Dermis blood vessel endothelial cell (primary cell): ENCODE results near the gene LARGE1. TPM values are rescaled to one million over a fixed set of nuclear protein-coding genes. Genes with fewer than 3 reads are reported as not detected.
"Not testable (repeated sequence)": the region's sequence is repeated elsewhere in the genome, so short reads cannot be mapped to it uniquely, and the experiment has no call there.

Experiments
- DNase-seq: peaks from one replicate; pipeline ENCODE4 v3.0.0; 2010
- total RNA-seq: library from RNA; depleted of rRNA; stranded (reverse); fragments of >200 nt; gene quantifications from 2 replicates; pipeline ENCODE4 v1.2.3, GENCODE V29; 2014

LARGE1 gene
- total RNA-seq, 1 donor from 2014 or later: 14.0 TPM

DNA sequence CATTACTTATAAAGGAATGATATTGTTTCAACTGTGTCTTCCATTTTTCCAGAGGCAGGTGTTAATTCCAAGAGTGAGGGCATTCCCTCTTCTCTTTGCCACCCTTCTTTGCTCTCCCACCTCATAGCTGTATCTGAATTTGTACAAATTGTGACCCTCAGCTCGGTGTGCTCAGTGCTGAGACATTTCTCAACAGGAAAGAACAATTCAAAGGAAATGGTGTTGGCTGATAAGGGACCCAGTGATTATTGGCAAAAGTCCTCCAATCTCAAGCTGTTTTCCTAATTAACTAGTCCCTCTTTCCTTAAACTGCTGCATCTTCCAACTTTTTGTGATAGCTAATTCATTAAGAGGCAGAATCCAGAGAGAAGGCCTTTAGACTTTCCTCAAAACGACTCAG is 453.2 kb downstream of the LARGE1 start:
- DNase-seq: no peak

GRCh38 chr22:33465554-33465953 is 454.7 kb downstream of the LARGE1 start:
- no peak for DNase-seq

- no peak for DNase-seq
Observed at GRCh38 chr22:33464698-33465097, 455.6 kb downstream of the LARGE1 start.

DNA sequence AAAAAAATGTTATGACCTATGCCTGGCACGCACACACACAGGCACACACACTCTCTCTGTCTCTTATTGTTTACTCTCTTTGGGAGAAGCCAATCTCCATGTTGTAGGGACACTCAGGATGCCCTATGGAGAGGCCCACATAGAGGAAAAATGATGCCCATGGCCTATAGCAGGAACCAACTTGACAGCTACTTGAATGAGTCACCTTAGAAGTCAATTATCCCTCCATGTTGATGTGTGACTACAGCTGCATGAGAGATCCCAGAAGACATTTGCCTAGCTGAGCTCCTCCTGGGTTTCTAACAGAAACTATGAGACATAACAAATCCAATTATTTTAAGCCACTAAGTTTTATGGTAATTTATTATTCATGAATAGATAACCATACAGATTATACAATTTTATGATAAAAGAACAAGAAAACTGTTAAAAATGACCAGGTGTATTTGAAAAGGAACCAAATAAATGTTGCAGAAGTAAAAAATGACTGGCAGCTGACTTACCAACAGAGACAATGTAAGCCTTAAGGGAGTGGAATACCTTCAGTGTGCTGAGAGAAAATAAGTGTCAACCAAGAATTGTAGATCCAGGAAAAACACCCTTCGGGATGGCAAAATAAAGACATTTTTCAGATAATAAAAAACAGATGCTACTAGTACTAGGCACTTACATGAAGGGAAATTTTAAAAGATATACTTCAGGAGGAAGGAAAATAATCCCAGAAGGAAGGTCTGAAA is 458.4 kb downstream of the LARGE1 start:
- DNase-seq: no peak

DNA sequence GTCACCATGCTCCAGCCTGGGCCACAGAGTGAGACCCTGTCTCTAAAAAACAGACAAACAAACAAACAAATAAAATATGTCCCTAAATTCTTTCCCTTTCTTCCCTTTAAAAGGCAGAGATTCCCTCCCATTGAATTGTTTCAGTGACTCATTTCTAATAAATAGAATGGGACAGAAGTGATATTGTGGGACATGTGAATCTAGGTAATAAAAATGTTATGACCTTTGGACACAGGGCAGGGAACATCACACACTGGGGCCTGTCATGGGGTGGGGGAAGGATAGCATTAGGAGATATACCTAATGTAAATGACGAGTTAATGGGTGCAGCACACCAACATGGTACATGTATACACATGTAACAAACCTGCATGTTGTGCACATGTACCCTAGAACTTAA is 459.0 kb downstream of the LARGE1 start:
- DNase-seq: not testable (repeated sequence)

GRCh38 chr22:33459137-33459536 is 461.1 kb downstream of the LARGE1 start:
- DNase-seq: no peak

DNA sequence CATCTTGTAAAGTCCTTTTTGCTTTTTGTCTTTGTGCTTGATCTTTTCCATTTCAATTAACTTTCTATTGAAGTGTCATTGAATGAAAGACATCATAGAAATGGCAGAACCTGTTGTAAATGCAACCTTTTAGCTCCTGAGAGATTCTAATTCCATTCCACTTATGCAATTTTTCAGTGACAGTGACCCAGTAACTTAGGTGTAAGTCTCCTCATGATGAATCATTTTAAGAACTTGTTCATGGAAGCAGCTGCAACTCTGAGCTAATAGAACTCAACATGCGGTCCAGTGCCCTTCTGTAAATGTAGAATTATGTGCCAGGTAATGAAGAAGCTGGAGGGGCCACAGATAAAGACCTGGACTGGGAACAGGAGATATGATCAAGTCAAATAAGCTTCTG is 463.8 kb downstream of the LARGE1 start:
- no peak for DNase-seq

- no peak for DNase-seq
Observed at GRCh38 chr22:33455036-33455435, 465.2 kb downstream of the LARGE1 start.

- DNase-seq: no peak
Observed at GRCh38 chr22:33451866-33452469, 468.3 kb downstream of the LARGE1 start.

- DNase-seq: no peak
Observed at GRCh38 chr22:33450756-33451155, 469.5 kb downstream of the LARGE1 start.

DNA sequence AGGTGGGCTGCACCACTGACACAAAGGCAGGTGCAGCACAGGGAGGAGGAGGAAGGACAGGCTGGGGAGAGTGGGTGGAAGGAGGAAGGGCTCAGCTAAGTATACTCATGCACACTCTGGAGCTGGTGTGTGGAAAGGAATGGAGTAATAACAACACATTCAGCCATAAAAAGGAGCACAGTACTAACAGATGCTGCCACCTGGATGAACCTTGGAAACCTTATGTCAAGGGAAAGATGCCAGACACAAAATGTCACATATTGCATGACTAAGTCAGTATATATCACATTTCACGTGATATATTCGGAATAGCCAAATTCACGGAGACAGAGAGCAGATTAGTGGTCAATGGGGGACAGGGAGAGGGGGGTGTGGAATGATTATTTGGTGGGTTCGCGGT is 472.5 kb downstream of the LARGE1 start:
- no peak for DNase-seq

DNA sequence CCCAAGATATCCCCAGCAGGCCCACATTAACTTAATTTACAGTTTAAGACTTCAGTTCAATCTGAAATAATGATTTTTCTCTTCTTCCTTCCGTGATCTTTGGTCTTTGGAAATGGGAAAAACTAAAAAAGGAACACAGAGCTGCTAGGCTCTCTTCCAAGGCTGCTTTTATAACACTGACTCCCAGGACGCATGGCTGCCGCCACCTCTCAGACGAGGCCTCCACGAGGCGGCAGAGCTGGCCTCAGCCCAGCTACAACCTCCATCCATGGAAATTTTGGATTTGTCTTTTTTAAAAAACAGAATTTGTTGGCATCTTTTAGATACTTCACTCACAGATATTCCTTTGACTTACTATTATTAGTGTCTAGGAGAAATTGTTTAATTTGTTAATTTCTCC is 476.6 kb downstream of the LARGE1 start:
- no peak for DNase-seq

DNA sequence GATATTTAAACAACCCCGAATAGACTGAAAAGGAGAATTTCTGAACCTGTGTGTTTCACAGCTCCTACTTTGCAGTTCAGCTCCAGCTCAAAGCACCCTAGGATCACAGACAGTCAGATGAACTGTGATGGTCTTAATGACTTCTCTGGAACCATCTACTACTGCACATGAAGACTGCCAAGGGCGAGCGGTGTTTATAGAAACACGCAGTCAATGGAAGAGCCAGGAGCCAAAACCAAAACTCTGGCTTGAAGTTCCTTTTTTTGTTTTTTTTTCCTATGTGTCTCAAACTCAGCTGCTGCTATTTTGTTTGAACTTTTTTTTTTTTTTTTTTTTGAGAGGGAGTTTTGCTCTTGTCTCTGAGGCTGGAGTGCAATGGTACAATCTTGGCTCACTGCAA is 479.5 kb downstream of the LARGE1 start:
- DNase-seq: no peak

DNA sequence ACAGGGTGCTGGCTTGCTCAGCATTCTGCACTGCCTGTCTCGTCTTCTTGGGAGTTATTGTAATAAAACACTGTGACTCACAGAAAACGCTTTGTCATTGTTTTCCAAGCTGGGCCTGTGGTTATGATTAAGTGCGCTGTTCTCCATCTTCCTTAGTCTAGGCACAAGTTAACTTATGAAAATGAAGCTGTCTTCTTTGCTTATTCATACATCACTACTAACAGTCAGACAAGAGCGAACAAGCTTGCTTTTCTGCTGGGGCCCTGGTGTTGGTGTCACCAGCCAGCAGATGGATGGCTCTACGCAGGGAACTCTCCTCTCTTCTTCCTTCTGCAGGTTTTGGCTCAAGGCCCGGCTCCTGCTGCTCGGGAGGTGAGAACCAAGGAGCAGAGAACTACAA is 482.0 kb downstream of the LARGE1 start:
- no peak for DNase-seq

DNA sequence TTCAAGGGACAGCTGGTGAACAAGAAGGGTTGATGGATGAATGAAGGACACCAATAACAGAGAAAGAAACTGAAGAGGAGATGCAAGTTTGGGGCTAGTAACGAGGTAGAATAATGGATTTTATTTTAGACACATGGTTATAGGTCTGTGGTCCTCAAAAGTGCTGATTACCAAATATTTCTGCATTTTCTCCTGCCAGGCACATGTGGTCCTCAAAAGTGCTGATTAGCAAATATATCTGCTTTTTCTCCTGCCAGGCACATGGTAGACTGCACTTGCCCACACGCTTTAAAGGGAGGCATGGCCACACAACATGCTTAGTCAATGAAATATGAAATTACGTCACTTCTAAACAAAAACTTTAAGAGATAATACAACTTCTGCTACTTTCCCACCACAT is 489.0 kb downstream of the LARGE1 start:
- DNase-seq: no peak

DNA sequence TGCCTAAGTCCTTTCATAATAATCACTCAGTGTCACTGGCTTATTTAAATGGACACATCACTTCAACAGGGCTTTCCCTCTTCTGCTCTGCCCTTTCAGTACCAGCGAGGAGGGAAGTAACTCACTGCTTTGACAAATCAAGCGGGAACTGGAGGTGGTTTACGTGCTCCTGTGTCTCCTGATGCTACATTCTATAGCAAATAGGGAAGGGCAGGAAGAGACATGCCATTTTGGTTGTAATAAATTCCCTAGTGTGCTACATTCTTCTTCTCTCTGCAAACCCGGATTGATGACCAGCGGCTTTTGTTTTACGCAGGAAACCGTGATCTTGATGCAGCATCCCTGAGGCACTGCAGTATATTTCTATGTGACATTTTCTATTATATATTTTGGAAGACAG is 491.0 kb downstream of the LARGE1 start:
- DNase-seq: no peak

DNA sequence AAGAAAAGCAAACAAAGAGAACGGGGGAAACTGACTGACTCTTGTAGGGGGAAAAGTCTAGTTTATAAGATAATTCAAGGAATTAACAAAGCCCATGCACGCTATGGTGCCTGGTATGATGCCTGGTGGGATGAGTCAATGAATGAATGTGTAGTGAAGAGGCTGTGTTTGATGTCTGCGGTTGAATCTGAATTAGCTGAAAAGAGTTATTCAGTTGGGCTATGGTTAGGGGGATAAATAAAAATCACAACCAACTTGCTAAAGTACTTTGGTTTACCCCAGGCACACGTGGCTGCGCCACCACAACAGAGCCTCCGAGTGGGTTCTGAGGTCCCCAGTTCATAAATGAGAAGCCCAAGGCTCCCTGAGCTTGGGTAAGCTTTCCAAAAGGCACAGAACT is 492.8 kb downstream of the LARGE1 start:
- no peak for DNase-seq

DNA sequence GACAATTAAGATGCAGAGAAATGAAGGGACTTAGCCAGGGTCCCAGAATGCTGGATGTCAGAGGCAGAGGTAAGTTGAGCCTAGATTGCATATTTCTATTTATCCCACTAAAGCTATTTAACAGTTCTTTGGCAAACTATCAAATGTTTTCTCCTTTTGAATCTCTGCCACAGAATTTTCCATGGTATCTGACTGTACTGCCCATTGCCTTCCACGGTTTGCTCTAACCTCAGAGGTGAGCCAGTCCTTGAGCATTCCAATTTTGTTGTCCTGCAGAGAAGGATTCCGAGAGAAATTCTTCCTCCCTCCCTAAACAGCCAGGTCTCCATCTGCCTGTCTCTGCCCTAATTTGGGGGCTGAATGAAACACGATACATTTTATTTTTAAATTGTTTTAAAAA is 493.8 kb downstream of the LARGE1 start:
- DNase-seq: no peak

DNA sequence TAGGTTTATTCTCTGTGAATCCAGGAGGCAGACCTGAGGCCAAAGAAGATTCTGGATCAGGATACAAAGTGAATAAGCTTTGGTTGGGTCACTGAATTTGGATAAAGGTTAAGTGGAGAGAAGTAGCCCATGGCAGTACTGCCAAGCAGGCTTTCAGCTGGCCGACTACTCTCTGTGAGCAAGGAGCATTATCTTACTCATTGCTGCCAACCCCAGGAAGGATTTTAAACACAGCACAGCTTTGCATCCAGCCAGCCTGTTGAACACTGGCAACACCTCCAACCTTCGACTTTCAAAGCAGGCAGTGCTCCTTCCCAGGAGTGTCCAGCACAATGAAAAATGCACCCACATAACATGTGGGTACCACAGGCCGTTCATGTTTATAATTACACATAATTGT is 498.4 kb downstream of the LARGE1 start:
- DNase-seq: no peak

DNA sequence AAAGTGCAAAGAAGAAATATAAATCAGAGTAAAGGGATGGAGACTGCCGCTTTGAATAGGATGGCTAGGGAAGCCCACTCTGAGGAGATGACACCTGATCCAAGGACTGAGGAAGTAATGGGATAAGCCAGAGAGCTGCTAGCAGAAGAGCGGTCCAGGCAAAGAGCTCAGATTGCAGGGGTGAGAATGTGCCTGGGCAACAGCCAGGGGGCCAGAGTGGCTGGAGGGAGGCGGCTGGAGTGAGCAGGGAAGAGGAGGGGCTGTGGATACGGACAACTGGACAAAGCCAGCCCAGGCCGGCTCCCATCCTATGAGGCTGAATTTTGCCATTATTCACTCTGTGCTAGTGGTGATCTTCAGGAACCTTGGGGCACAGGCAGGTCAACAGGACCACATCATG is 501.8 kb downstream of the LARGE1 start:
- DNase-seq: no peak

GRCh38 chr22:33415401-33415800 is 504.9 kb downstream of the LARGE1 start:
- DNase-seq: no peak

- DNase-seq: no peak
Observed at GRCh38 chr22:33409079-33409478, 511.2 kb downstream of the LARGE1 start.

GRCh38 chr22:33405194-33405593 is 515.1 kb downstream of the LARGE1 start:
- DNase-seq: no peak

DNA sequence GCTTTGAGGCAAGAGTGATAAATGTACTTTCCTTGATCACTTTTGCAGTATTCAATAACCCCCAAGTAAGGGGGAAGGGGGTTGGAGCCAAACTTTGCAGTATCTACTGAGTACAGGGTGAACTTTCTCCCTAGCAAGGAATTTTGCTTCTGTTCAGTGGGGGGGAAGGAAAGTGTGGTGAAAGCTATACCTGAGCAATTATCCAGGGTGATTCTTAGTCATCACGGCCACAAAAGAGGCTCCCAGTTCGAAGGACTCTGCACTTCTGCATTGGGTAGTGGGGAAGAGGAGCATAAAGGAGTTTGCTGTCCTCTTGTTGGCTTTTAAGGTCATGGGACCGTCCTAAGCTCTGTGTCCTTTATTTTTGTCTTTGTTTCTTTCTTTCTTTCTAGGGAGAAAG is 515.6 kb downstream of the LARGE1 start:
- no peak for DNase-seq

- DNase-seq: no peak
Observed at GRCh38 chr22:33402325-33402724, 518.0 kb downstream of the LARGE1 start.
